Measurements from ENCODE around the gene TDRD3. TPM values are rescaled to one million over a fixed set of nuclear protein-coding genes. Genes with fewer than 3 reads are reported as not detected.

Gene TDRD3
- total RNA-seq, 3 donors from 2014 or later: 30.6 to 52.1 (median 32.1) TPM

GRCh38 chr13:60412909-60413616 is 16.0 kb downstream of the TDRD3 start:
- no peaks in the 10 kb centered on the region for H3K36me3 ChIP-seq
- DNase-seq (ENCODE audit: low spot score in 2 of 2): no peak
- no peak overlapping the region for H3K27ac ChIP-seq
- no peak overlapping the region for H3K4me3 ChIP-seq
- H3K4me1 ChIP-seq: no peaks in the 10 kb centered on the region
- TF ChIP-seq POLR2AphosphoS5 (IDR thresholded peaks at IDR 0.05): no peak
- no peaks in the 10 kb centered on the region for H3K9me3 ChIP-seq
- no peaks in the 10 kb centered on the region for H3K27me3 ChIP-seq
- intact Hi-C loops (cut with DNase I; ENCODE audit: low total_unique reads): no loop called here

- Histone ChIP-seq H3K4me1 (no peaks in the 10 kb centered on the region), H3K27me3 (no peaks in the 10 kb centered on the region), H3K36me3 (no peaks in the 10 kb centered on the region), H3K4me3 (no peak overlapping the region), H3K9me3 (no peaks in the 10 kb centered on the region), H3K27ac (no peak overlapping the region)
- TF ChIP-seq POLR2A (IDR thresholded peaks at IDR 0.05) (no peak), CTCF (IDR thresholded peaks at IDR 0.05) (no peak), POLR2AphosphoS5 (IDR thresholded peaks at IDR 0.05) (no peak)
- no peak for DNase-seq (ENCODE audit: low spot score in 2 of 2)
- intact Hi-C loops (cut with DNase I; ENCODE audit: low total_unique reads): no loop called here
Observed at GRCh38 chr13:60414177-60414576, 17.2 kb downstream of the TDRD3 start.

GRCh38 chr13:60417734-60418133 is 20.7 kb downstream of the TDRD3 start:
- no peak for DNase-seq (ENCODE audit: low spot score in 2 of 2)
- H3K27ac ChIP-seq: no peak overlapping the region
- no peaks in the 10 kb centered on the region for H3K9me3 ChIP-seq
- no peak overlapping the region for H3K4me3 ChIP-seq
- no peaks in the 10 kb centered on the region for H3K27me3 ChIP-seq
- no peaks in the 10 kb centered on the region for H3K4me1 ChIP-seq
- intact Hi-C loops (cut with DNase I; ENCODE audit: low total_unique reads): no loop called here
- H3K36me3 ChIP-seq: no peaks in the 10 kb centered on the region
- TF ChIP-seq CTCF (IDR thresholded peaks at IDR 0.05): no peak
- no peak for TF ChIP-seq POLR2A (IDR thresholded peaks at IDR 0.05)

- Histone ChIP-seq H3K27me3 (no peaks in the 10 kb centered on the region), H3K27ac (no peak overlapping the region), H3K9me3 (no peaks in the 10 kb centered on the region), H3K4me3 (no peak overlapping the region), H3K4me1 (no peaks in the 10 kb centered on the region), H3K36me3 (no peaks in the 10 kb centered on the region)
- TF ChIP-seq POLR2AphosphoS5 (IDR thresholded peaks at IDR 0.05): no peak
- TF ChIP-seq POLR2A (IDR thresholded peaks at IDR 0.05): no peak
- no peak for TF ChIP-seq CTCF (IDR thresholded peaks at IDR 0.05)
- intact Hi-C loops (cut with DNase I; ENCODE audit: low total_unique reads): no loop called here
- DNase-seq (ENCODE audit: low spot score in 2 of 2): no peak
Observed at GRCh38 chr13:60418954-60419353, 21.9 kb downstream of the TDRD3 start.

- no peak for DNase-seq (ENCODE audit: low spot score in 2 of 2)
Observed at GRCh38 chr13:60425332-60425731, 28.3 kb downstream of the TDRD3 start.

More at GRCh38 chr13:60425332-60425731, 28.3 kb downstream of the TDRD3 start:
- no peaks in the 10 kb centered on the region for H3K9me3 ChIP-seq
- TF ChIP-seq POLR2AphosphoS5 (IDR thresholded peaks at IDR 0.05) (no peak), POLR2A (IDR thresholded peaks at IDR 0.05) (no peak), CTCF (IDR thresholded peaks at IDR 0.05) (no peak)
- H3K27me3 ChIP-seq: no peaks in the 10 kb centered on the region
- H3K4me1 ChIP-seq: no peaks in the 10 kb centered on the region
- no peak overlapping the region for H3K27ac ChIP-seq
- intact Hi-C loops (cut with DNase I; ENCODE audit: low total_unique reads): no loop called here
- H3K4me3 ChIP-seq: no peak overlapping the region
- no peaks in the 10 kb centered on the region for H3K36me3 ChIP-seq

All from breast epithelium (tissue), 4 donors.